Adipose tissue (tissue), 3 donors: ENCODE results near the gene GATA3. TPM values are rescaled to one million over a fixed set of nuclear protein-coding genes. Genes with fewer than 3 reads are reported as not detected.

Experiments used
- H3K27ac ChIP-seq: one replicate; pipeline ENCODE4 v1.5.1; 2013; ENCODE audit warnings: low read depth, low read length
- WGBS, 3 donors: extraction: QIAGEN DNeasy Blood & Tissue Kit; methylation state at CpG; one replicate each; pipeline ENCODE4 v1.1.7; 2013; 5-methylcytosine and 5-hydroxymethylcytosine counted together
- polyA plus RNA-seq, 3 donors: library from polyadenylated mRNA; stranded (reverse); fragments of 200-250 nt; gene quantifications; one replicate each; pipeline ENCODE4 v1.2.3, GENCODE V29; 2013
- donor health status: healthy with polysubstance abuse.
- donor health status: Bipolar disorder and iron deficiency.
- donor health status: healthy.

Gene GATA3
- polyA plus RNA-seq, 3 donors, result 0.36 to 2.4 (median 1.6) TPM

GRCh38 chr10:8112942-8113442 lies 58.5 kb downstream of the GATA3 start:
- no peak overlapping the region for H3K27ac ChIP-seq
- WGBS, 3 donors, result 70 to 81% (median 75%) methylated on average over 4 of the region's 4 CpGs

DNA sequence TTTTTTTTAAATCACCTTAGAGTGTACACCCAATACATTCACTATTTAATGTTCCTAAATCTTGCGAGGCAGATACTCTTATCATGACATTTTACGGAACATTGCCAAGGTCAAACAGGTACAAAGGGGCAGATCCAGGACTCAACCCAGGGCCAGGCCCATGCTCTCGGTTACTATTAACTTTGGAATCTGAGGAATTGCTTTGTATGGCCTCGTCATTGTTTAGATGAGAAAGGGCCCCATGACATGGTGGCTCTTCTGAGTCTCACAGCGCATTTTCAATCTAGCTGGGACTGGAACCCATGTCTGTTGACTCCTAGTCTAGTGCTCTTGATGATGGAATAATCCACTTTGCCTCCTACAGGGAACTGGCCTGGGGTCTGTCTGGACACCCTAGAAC lies 59.1 kb downstream of the GATA3 start:
- no peak overlapping the region for H3K27ac ChIP-seq
- 48 to 96% (median 90%) methylated on average over 5 of the region's 5 CpGs for WGBS, 3 donors

DNA sequence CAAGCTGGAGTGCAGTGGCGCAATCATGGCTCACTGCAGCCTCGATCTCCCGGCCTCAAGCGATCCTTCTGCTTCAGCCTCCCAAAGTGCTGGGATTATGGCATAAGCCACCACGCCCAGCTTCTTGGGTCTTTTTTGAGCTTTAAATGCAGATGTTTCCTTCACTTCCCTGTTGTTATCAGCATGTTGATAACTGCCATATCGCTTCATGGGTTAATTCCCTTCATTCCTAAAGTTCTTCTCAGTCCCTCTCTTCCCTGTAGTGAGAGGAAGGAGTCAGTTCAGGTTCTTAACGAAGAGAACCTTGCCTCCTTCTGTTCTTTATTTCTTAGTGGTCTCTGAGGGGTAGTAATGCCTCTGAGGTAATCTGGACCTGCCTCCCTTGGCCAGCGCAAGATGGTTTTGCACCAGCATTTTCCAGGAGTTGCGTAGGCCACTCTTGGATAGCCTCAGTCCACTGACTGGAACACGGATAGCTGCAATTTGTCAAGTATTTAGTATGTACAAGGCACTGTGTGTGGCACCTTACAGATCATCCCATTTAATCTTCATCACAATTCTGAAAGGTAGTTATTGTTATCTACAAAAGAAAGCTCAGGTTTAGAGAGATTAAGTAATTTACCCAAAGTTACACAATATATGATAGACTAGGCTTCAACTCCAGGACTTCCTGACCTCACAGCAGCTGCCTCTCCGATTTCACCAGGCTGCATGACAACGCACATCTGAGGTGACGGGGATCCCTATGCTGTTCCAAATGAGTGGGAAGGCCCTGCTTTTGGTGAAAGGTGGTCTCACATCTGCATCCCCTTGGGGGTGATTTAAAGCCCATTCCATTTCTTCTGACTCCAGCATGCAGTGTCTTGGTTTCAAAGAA lies 60.5 kb downstream of the GATA3 start:
- WGBS, 3 donors, result 54 to 79% (median 66%) methylated on average over 13 of the region's 13 CpGs
- H3K27ac ChIP-seq, result no peak overlapping the region

DNA sequence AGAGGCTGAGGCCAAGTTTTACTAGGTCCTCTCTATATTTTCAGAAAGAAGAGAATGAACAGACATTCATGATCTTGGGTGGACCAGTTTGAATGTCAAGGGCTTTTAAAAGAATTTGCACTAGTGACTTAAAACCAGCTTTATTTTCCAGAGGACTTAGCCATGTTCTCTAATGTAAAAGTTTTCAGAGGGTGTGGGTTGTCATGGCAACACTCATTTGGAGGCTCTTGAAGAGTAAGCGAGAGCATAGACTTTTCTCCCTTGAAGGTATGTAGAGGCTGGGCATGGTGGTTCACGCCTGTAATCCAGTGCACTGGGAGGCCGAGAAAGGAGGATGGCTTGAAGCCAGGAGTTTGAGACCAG lies 61.1 kb downstream of the GATA3 start:
- 86 to 95% (median 91%) methylated on average over 3 of the region's 3 CpGs for WGBS, 3 donors

GRCh38 chr10:8116474-8116873 lies 62.0 kb downstream of the GATA3 start:
- no peak overlapping the region for H3K27ac ChIP-seq
- WGBS, 3 donors, result 59 to 83% (median 66%) methylated on average over 5 of the region's 5 CpGs

More for the DNA sequence above, 61.1 kb downstream of the GATA3 start:
- no peak overlapping the region for H3K27ac ChIP-seq

GRCh38 chr10:8116926-8117493 lies 62.5 kb downstream of the GATA3 start:
- 48 to 63% (median 50%) methylated on average over 12 of the region's 12 CpGs for WGBS, 3 donors
- no peak overlapping the region for H3K27ac ChIP-seq

- 71 to 77% (median 72%) methylated on average over 12 of the region's 12 CpGs for WGBS, 3 donors
- no peak overlapping the region for H3K27ac ChIP-seq
These were observed 66.9 kb downstream of the GATA3 start for GRCh38 chr10:8121201-8121890.

GRCh38 chr10:8122611-8123369 lies 68.3 kb downstream of the GATA3 start:
- WGBS, 3 donors, result 86 to 89% (median 86%) methylated on average over 7 of the region's 7 CpGs
- no peak overlapping the region for H3K27ac ChIP-seq

- 94 to 98% (median 96%) methylated on average over 2 of the region's 2 CpGs for WGBS, 3 donors
- no peak overlapping the region for H3K27ac ChIP-seq
These were observed 69.9 kb downstream of the GATA3 start for GRCh38 chr10:8124436-8124835.

Other genes starting within 250 kb of the GATA3 start
- 1 to 10 TPM; 2.2 to 5.8 (median 3.8) TPM for gene TAF3, start 236.2 kb upstream of the GATA3 start, polyA plus RNA-seq